Measurements from ENCODE around the gene CCDC194.

The CCDC194 gene

GRCh38 chr19:17393914-17394313 lies at the start of gene CCDC194:
CCDC194 (minus strand) TSS chr19:17394196; CDS start chr19:17394158, 38 bp downstream.
- no peak for DNase-seq

- DNase-seq, result peak; percentile 63
These were observed 47.4 kb upstream of the CCDC194 start for GRCh38 chr19:17441241-17442021.

GRCh38 chr19:17436874-17437267 lies 42.9 kb upstream of the CCDC194 start:
- DNase-seq, result no peak

- no peak for DNase-seq
These were observed 42.3 kb upstream of the CCDC194 start for GRCh38 chr19:17436094-17436873.

GRCh38 chr19:17435218-17435617 lies 41.2 kb upstream of the CCDC194 start:
- DNase-seq, result no peak

GRCh38 chr19:17431417-17431816 lies 37.4 kb upstream of the CCDC194 start:
- no peak for DNase-seq

- no peak for DNase-seq
These were observed 35.7 kb upstream of the CCDC194 start for GRCh38 chr19:17429641-17430113.

GRCh38 chr19:17424743-17425365 lies 30.9 kb upstream of the CCDC194 start:
- DNase-seq, result peak; percentile 86

GRCh38 chr19:17423429-17424208 lies 29.6 kb upstream of the CCDC194 start:
- DNase-seq, result no peak

GRCh38 chr19:17421942-17422341 lies 27.9 kb upstream of the CCDC194 start:
- no peak for DNase-seq

- DNase-seq, result peak; percentile 83
These were observed 26.5 kb upstream of the CCDC194 start for GRCh38 chr19:17420475-17420924.

- peak; percentile 99 for DNase-seq
These were observed 25.9 kb upstream of the CCDC194 start, which contains the start of gene MVB12A for GRCh38 chr19:17419621-17420474. MVB12A (plus strand) TSS chr19:17420047; CDS start chr19:17420136, 89 bp downstream.

- DNase-seq, result no peak
These were observed 25.2 kb upstream of the CCDC194 start for GRCh38 chr19:17419154-17419620.

GRCh38 chr19:17418710-17419109 lies 24.7 kb upstream of the CCDC194 start:
- DNase-seq, result no peak

- DNase-seq, result no peak
These were observed 21.1 kb upstream of the CCDC194 start for GRCh38 chr19:17415121-17415520.

- no peak for DNase-seq
These were observed 20.1 kb upstream of the CCDC194 start for GRCh38 chr19:17414097-17414496.

- no peak for DNase-seq
These were observed 17.8 kb upstream of the CCDC194 start for GRCh38 chr19:17411801-17412200.

- DNase-seq, result no peak
These were observed 16.0 kb upstream of the CCDC194 start for GRCh38 chr19:17409990-17410389.

- no peak for DNase-seq
These were observed 12.8 kb upstream of the CCDC194 start for GRCh38 chr19:17406887-17407196.

- DNase-seq, result peak; percentile 93
These were observed 12.3 kb upstream of the CCDC194 start for GRCh38 chr19:17406046-17406886.
